ENCODE data around the gene ZNF555. TPM values are rescaled to one million over a fixed set of nuclear protein-coding genes. Genes with fewer than 3 reads are reported as not detected.
"Not testable (repeated sequence)": the region's sequence is repeated elsewhere in the genome, so short reads cannot be mapped to it uniquely, and the experiment has no call there.

ZNF555 gene
- total RNA-seq, 4 donors from 2014 or later = 3.0 to 7.5 (median 5.3) TPM

- H3K27me3 ChIP-seq = no peaks in the 10 kb centered on the region
- no peak for DNase-seq (ENCODE audit: extremely low spot score)
- H3K27ac ChIP-seq (replicated peaks in 1 of 4) = no peak overlapping the region
- no peak overlapping the region for H3K4me3 ChIP-seq
- WGBS = 90% methylated on average over 13 of the region's 13 CpGs
- H3K36me3 ChIP-seq = no peaks in the 10 kb centered on the region
- intact Hi-C loops (cut with DNase I) = loop anchor here (5.0 kb wide), 1 partner anchor 40 kb away; the partner anchor contains the start of gene ZNF77
- TF ChIP-seq CTCF (IDR thresholded peaks at IDR 0.05) (no peak), POLR2AphosphoS5 (IDR thresholded peaks at IDR 0.05) (no peak), POLR2A (IDR thresholded peaks at IDR 0.05; ENCODE audit: low read depth) (no peak), EP300 (IDR thresholded peaks at IDR 0.05) (no peak)
- H3K4me1 ChIP-seq = peaks cover 7 to 19% (median 17%) of the 10 kb centered on the region in 4 donors
- H3K9me3 ChIP-seq = no peaks in the 10 kb centered on the region
Measured at GRCh38 chr19:2902590-2903218, 61.4 kb downstream of the ZNF555 start.

GRCh38 chr19:2903326-2903725, 62.1 kb downstream of the ZNF555 start:
- not testable (repeated sequence) for H3K9me3 ChIP-seq; DNase-seq (ENCODE audit: extremely low spot score); H3K27ac ChIP-seq (replicated peaks in 1 of 4); H3K4me3 ChIP-seq; H3K36me3 ChIP-seq; H3K27me3 ChIP-seq
- H3K4me1 ChIP-seq = peaks cover 7 to 19% (median 17%) of the 10 kb centered on the region in 4 donors
- intact Hi-C loops (cut with DNase I) = loop anchor here (5.0 kb wide), 1 partner anchor 39 kb away; the partner anchor contains the start of gene ZNF77
- WGBS = 93% methylated on average over 13 of the region's 13 CpGs

- 91% methylated on average over 11 of the region's 11 CpGs for WGBS
- DNase-seq (ENCODE audit: extremely low spot score) = no peak
- Histone ChIP-seq H3K36me3 (no peaks in the 10 kb centered on the region), H3K4me1 (peaks cover 7 to 19% (median 12%) of the 10 kb centered on the region in 4 donors), H3K27ac (replicated peaks in 1 of 4) (no peak overlapping the region), H3K9me3 (no peaks in the 10 kb centered on the region), H3K4me3 (no peak overlapping the region), H3K27me3 (no peaks in the 10 kb centered on the region)
- intact Hi-C loops (cut with DNase I) = no loop called here
- TF ChIP-seq POLR2A (IDR thresholded peaks at IDR 0.05; ENCODE audit: low read depth) (no peak), CTCF (IDR thresholded peaks at IDR 0.05) (no peak), POLR2AphosphoS5 (IDR thresholded peaks at IDR 0.05) (no peak), EP300 (IDR thresholded peaks at IDR 0.05) (no peak)
Measured at GRCh38 chr19:2905918-2906519, 64.7 kb downstream of the ZNF555 start.

- peaks cover 2 to 12% (median 5%) of the 10 kb centered on the region in 4 donors for H3K4me1 ChIP-seq
- intact Hi-C loops (cut with DNase I) = no loop called here
- H3K27me3 ChIP-seq = no peaks in the 10 kb centered on the region
- no peaks in the 10 kb centered on the region for H3K36me3 ChIP-seq
- 94% methylated on average over 12 of the region's 20 CpGs for WGBS
- H3K9me3 ChIP-seq = no peaks in the 10 kb centered on the region
- H3K27ac ChIP-seq (replicated peaks in 1 of 4) = no peak overlapping the region
- TF ChIP-seq EP300 (IDR thresholded peaks at IDR 0.05) = no peak
- no peak for TF ChIP-seq CTCF (IDR thresholded peaks at IDR 0.05)
- no peak for TF ChIP-seq POLR2A (IDR thresholded peaks at IDR 0.05; ENCODE audit: low read depth)
- TF ChIP-seq POLR2AphosphoS5 (IDR thresholded peaks at IDR 0.05) = no peak
- DNase-seq (ENCODE audit: extremely low spot score) = no peak
- H3K4me3 ChIP-seq = no peak overlapping the region
Measured at GRCh38 chr19:2906631-2907195, 65.4 kb downstream of the ZNF555 start.

Other genes starting within 250 kb of the ZNF555 start
- gene GNG7, start 138.8 kb upstream of the ZNF555 start, total RNA-seq = 10 to 100 TPM in 3 of 4 donors, 1 to 10 TPM in 1; 6.3 to 18.8 (median 13.0) TPM
- 10 to 100 TPM in 3 of 4 donors, 1 to 10 TPM in 1; 7.0 to 19.2 (median 14.3) TPM for gene DIRAS1, start 120.1 kb upstream of the ZNF555 start, total RNA-seq
- gene SLC39A3, start 101.5 kb upstream of the ZNF555 start, total RNA-seq = 10 to 100 TPM; 31.6 to 36.9 (median 33.8) TPM
- gene SGTA, start 58.2 kb upstream of the ZNF555 start, total RNA-seq = 10 to 100 TPM; 53.6 to 71.2 (median 59.2) TPM
- 10 to 100 TPM; 22.8 to 65.3 (median 42.4) TPM for gene THOP1, start 56.0 kb upstream of the ZNF555 start, total RNA-seq
- gene ZNF554, start 21.6 kb upstream of the ZNF555 start, total RNA-seq = 1 to 10 TPM; 2.9 to 7.1 (median 4.6) TPM
- under 1 TPM in 1 of 4 donors, not detected in 3; 0.42 TPM for gene ZNF556, start 25.9 kb downstream of the ZNF555 start, total RNA-seq
- 1 to 10 TPM; 2.2 to 3.6 (median 2.3) TPM for gene ZNF57, start 59.5 kb downstream of the ZNF555 start, total RNA-seq
- 1 to 10 TPM; 2.5 to 4.2 (median 3.0) TPM for gene ZNF77, start 103.5 kb downstream of the ZNF555 start, total RNA-seq
- 1 to 10 TPM in 1 of 4 donors, under 1 TPM in 2, not detected in 1; 0.75 to 1.2 (median 0.91) TPM for gene TLE6, start 136.1 kb downstream of the ZNF555 start, total RNA-seq
- 10 to 100 TPM; 34.0 to 51.2 (median 44.1) TPM for gene TLE2, start 187.8 kb downstream of the ZNF555 start, total RNA-seq
- 100 to 1,000 TPM; 657 to 947 (median 804) TPM for gene TLE5, start 221.0 kb downstream of the ZNF555 start, total RNA-seq

Data from esophagus muscularis mucosa (tissue), 4 donors.